HG03060 (cell line): ENCODE data around the gene COL6A5.

ENCODE experiments used
- ATAC-seq: cut with Tn5 transposase; IDR thresholded peaks from one replicate; pipeline ENCODE4 v1.9.1; 2021; ENCODE audit warnings: low read depth, moderate number of reproducible peaks; ENCODE audit not compliant: unreplicated experiment

COL6A5 gene

DNA sequence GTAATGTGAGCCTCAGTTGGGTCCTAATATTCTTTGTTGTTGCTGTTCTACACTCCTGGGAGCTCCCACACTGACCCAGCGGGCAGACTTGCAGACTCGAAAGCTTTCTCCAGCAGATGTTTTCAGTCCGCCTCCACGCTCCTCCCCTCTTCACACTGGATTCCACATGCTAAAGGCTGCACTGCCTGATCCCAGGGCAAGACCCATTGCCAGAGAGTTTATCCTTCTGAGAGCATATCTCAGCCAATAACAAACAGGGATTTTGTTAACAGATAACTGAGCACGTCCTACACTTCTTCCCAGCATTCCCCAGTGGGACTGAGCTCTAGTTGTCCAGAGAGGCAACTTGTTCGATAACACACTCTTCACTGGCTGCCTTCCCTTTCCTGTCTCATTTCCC lies 163.5 kb downstream of the COL6A5 start:
- ATAC-seq: no peak

DNA sequence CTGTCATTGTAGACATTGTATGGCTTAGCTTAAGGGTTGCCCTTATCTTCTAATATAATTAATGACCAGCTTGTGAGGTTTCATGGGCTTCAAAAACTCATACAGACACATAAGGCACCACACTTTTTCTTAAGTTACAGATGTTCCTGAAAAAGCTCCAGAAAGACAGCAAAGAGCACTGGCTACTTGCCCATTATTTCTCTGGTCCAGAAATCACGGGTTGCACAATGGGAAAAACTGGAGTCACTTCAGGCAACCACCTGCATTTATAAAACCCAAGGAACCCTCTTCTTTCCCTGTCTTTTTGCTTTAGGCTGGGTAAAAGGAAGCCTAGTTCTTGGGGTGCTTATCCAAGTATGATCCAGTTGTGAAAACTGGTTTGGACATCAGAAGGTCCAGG lies 169.2 kb downstream of the COL6A5 start:
- no peak for ATAC-seq

DNA sequence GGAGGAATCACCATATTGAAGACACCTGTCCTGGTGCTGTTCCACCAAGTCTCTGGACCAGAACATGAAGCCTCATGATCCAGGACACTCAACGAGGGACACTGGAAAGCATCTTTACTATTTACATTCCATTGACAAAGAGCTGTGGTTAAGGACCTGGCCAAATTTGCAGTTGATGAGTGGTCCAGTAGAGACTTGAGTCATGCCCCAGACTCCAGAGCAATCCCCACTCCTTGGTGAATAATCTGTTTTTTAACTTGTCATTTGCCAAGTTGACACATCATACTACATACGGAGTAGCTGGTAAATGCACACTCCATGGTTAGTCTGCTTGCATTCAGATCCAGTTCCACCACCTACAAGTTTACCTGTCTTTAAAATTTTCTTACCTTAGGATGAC lies 170.3 kb downstream of the COL6A5 start:
- ATAC-seq: no peak

DNA sequence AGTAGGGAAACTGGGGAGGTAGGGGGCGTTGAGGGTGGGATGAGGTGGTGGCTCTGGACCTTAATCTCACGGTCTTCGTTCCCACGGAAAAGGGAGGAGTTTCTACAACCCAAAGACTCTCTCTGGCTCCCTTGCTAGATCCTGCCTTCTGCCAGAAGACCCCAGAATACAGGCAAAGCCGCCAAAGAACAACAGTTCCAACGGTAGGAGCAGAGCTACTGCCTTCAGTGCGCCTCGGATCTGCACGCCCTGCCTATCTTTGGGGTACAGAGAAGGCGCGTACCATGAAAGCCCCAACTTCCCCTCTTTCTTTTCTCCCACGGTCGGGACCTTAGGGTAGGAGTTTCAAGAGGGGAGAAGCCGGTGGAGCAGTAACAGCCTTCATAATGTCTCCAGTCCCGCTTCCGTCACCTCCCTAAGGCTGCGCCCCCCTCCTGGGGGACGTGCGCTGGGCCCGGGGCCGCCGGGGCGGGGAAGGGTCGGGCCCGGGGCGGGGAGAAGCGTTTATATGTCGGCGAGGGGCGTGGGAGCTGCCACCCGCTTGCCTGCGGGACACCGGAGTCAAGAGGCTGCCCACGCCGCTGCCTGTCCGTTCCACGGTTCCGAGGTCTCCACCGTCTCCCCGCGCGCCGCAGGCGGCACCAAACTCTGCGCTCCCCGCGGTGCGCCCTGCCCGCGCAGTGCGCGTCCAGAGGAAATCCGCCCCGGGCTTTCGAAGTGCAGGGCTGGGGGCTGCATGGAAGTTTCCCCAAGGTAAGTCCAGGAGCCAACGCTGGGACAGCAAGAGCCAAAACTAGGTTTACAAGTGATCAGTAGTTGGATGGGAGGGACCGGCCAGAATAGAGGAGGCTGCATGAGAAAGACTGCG lies 171.4 kb downstream of the COL6A5 start, which contains the start of gene COL6A6:
Gene COL6A6, plus strand, starts transcription at position 533 of the 868 bp plus-strand sequence. CDS start 43,188 bp downstream, outside the sequence.
- ATAC-seq: no peak

DNA sequence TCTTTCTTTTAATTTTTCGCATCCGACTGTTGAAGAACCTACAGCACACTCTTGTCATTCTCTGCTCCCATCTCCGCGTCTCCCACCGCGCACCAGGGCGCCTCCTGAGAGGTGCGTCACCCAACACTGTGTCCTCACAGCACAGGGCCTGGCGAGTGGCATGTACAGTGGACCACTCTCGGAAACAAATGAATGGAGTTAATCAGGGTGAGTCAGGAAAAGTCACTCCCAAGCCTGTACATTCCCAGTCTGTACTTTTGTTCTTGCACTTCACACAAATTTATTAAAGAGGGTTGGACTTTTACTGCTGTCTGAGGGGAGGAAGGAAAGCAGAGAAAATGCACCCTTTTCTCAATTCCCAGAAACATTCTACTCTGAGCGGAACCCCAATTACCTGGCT lies 172.1 kb downstream of the COL6A5 start:
- no peak for ATAC-seq

DNA sequence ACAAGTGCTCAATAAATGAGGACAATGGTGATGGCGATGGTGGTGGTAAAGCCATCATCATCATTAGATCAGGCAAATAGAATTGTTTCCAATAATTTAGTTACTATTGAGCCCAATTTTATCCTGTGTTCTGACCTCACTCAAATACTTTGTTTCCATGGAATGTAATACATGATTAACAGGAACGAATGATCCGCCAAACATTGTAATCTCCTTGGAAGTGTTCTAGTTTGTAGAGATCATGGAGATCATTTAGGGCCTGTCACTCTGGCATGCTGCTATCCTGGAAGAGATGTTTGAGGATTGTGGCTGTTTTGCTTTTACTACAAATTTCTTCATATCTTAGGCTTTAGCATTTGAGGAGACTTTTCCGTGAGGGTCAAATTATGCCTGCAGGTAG lies 174.3 kb downstream of the COL6A5 start:
- ATAC-seq: no peak

DNA sequence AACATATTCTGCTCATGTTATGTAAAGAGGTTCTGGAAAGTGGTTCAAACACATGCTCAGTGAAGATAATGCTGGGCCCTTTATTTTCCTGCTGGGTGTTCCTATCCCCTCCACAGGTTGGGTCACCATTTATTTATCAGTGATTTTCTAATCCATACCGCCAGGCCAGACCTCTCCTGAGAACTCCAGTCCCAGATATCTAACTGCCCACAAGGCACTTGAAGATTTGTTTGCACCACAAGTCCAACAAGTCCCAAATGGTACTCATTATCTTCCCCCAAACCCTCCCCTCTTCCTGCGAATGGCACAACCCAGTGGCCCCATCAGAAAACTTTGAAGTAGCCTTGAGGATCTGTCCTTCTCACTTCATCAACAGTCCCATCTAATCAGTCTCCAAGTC lies 176.9 kb downstream of the COL6A5 start:
- ATAC-seq: no peak

DNA sequence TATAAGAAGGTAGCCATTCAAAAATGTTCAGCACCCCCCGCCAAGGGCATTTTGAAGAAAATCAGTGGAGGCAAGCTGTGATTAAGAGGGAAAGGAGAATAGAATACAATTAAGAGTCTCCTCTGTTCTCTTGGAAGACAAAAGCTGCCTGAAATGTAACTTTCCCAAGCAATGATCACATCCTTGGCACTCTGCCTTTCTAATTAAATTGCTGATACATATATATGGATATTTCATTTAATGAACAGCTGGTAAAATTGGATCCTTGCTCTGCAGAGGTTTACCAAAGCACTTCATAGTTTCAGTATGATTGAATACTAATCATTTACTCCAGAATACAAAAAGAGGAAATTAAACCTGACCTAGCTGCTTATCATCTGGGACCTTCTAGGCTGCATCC lies 182.0 kb downstream of the COL6A5 start:
- ATAC-seq: no peak

DNA sequence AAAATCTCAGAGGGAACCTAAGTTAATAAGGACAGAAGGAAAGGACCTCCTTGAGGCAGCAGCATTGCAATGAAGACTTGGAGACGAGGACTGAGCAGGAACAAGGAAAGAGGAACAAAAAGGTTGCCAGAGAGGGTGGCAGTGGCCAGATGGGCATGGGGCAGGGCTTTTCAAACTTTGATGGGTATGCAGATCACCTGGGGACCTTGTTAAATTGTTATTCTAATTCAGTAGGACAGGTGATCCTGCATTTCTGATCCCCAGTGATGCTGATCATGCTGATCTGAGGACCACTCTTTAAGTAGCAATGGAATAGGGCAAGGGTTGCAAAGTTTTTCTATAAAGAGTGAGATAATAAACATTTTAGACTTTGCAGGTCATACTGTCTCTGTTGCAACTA lies 182.6 kb downstream of the COL6A5 start:
- no peak for ATAC-seq

DNA sequence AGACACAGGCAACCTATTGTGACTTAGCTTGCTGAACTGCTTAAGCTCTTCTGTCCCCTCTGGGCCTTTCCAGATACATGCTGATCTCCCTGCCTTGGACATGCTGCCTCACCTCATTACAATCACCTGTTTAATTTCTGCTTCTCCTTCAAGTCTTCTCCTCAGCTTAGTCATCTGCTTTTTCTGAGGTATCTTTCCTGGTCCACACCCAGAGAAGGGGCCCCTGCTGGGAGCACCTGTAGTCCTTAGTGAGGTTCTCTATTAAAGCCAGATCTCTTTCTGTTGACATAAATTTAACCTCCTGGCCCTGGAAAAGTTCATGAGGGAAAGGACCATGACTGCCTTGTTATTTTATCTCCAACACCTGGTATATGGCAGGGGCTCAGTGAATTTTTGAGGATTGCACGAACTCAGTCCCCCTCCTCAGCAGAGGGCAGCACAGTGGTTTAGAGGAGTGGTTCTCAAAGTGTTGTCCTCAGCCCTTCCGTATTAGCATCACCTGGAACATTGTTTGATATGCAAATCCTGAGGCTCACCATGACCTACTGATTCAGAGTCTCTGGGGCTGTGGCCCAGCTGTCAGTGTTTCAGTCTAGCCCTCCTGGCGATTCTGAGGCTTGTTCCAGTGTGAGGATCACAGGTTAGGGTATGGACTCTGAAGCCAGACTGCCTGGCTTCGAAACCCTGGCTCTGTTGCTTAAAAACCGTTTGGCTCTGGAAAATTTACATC lies 184.2 kb downstream of the COL6A5 start:
- ATAC-seq: no peak

DNA sequence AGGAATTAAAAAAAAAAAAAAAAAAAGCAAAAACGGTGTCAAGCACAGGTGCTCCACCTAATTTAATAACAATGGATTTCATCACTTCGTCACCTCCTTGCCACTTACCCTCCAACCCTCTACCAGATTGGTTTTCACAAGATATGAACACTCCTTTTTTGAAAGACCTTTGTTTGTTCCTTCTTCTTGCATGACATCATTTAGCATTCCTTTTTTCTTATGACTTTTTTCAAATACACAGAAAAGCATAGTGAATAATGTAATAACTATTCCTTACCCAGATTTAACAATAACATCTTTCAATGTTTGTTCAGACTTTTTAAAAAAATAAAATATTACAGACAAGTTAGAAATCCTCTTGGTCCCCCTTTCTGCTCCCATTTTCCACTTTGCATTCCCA lies 187.8 kb downstream of the COL6A5 start:
- ATAC-seq: no peak
